GM10266 (cell line): Measurements from ENCODE around the gene CCL26.
"Not testable (repeated sequence)": the region's sequence is repeated elsewhere in the genome, so short reads cannot be mapped to it uniquely, and the experiment has no call there.

ENCODE experiments used
- DNase-seq: peaks from one replicate; pipeline ENCODE4 v3.0.0; 2012; ENCODE audit errors: extremely low spot score
- CTCF ChIP-seq: IDR thresholded peaks from 2 replicates; pipeline ENCODE4 v1.5.1; 2012; ENCODE audit warnings: mild to moderate bottlenecking, low read depth; ENCODE audit not compliant: control insufficient read depth, insufficient read depth; ENCODE audit errors: missing control alignments

The CCL26 gene

GRCh38 chr7:75793676-75794075, 21.7 kb upstream of the CCL26 start:
- no peak for TF ChIP-seq CTCF
- no peak for DNase-seq

DNA sequence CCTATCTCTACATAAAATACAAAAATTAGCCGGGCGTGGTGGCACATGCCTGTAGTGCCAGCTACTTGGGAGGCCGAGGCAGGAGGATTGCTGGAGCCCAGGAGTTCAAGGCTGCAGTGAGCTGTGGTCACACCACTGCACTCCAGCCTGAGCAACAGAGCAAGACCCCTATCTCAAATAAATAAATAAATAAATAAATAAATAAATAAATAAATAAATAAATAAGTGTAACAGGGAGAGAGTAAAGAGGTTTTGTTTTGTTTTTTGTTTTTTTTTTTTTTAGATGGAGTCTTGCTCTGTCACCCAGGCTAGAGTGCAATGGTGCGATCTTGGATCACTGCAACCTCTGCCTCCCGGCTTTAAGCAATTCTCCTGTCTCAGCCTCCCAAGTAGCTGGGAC, 20.6 kb upstream of the CCL26 start:
- DNase-seq: not testable (repeated sequence)

- no peak for TF ChIP-seq CTCF
Observed at GRCh38 chr7:75789361-75789924, 17.4 kb upstream of the CCL26 start.

GRCh38 chr7:75788154-75788847, 16.3 kb upstream of the CCL26 start:
- DNase-seq: not testable (repeated sequence)

More at GRCh38 chr7:75789361-75789924, 17.4 kb upstream of the CCL26 start:
- no peak for DNase-seq

DNA sequence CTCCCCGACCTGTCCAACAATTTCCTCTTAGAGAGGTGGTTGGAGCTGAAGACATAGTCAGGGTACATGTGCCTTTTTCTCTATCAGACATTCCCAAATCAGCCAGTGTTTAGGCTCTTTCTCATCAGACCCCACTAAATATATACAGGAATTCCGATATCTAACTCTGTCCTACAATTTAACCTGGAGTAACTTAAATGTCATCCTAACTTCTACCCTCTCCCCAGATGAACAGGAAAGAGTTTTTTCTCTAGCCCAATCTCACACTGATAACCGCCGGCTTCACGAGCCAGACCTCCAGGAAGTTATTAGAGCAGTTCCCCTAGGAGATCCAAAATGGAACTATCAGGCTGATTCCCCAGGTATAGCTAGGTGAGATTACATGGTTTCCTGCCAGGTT, 11.0 kb upstream of the CCL26 start:
- not testable (repeated sequence) for DNase-seq

DNA sequence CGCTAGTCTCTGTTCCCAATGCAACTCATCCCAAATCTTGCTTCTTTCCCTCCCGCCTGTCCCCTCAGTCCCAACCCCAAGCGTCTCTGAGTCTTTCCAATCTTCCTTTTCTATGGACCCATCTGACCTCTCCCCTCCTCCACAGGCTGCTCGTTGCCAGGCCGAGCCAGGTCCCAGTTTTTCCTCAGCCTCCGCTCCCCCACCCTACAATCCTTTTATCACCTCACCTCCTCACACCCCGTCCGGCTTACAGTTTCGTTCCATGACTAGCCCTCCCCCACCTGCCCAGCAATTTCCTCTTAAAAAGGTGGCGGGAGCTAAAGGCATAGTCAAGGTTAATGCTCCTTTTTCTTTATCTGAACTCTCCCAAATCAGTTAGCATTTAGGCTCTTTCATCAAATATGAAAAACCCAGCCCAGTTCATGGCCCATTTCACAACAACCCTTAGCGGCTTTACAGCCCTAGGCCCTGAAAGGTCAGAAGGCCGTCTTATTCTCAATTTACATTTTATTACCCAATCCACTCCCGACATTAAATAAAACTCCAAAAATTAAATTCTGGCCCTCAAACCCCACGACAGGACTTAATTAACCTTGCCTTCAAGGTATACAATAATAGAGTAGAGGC, 8.7 kb upstream of the CCL26 start:
- not testable (repeated sequence) for DNase-seq

DNA sequence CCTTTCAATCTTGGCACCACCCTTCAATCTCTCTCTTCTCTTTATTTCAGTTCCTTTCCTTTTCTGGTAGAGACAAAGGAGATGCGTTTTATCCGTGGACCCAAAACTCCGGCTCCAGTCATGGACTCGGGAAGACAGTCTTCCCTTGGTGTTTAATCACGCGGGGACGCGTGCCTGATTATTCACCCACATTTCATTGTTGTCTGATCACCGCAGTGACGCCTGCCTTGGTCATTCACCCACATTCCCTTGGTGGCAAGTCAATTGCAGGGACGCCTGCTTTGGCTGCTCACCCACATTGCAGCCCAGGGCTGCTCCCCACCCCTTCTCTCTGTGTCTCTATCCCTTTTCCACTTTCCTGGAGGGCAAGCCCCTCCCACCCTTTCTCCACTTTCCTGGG, 7.5 kb upstream of the CCL26 start:
- not testable (repeated sequence) for DNase-seq

- not testable (repeated sequence) for DNase-seq
Observed at GRCh38 chr7:75779035-75779434, 7.0 kb upstream of the CCL26 start.

DNA sequence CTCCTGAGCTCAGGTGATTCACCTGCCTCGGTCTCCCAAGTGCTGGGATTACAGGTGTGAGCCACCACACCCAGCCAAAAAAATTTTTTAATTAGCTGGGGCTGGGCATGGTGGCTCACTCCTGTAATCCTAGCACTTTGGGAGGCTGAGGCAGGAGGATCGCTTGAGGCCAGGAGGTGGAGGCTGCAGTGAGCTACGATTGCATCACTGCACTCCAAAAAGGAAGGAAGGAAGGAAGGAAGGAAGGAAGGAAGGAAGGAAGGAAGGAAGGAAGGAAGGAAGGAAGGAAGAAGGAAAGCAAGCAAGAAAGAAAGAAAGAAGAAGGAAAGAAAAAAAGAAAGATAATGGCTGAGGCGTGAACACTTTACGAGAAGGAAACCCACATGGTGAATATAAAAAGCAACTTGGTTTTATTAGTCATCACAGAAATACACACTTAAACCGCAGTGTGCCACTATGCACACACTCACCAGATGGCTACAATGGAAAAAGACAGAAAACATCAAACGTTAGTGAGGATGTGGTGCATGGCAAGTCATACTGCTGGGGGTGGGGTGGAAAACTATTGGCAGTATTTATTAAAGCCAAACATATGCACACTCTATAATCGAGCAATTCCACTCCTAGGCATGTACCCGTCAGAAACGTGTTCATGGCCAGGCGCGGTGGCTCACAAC, 4.4 kb upstream of the CCL26 start:
- DNase-seq: peak; percentile 17
- TF ChIP-seq CTCF: no peak

GRCh38 chr7:75773958-75774357, 1.9 kb upstream of the CCL26 start:
- DNase-seq: not testable (repeated sequence)

- no peak for DNase-seq
Observed at GRCh38 chr7:75771224-75771623, 787 bp downstream of the CCL26 start.

More at GRCh38 chr7:75771224-75771623, 787 bp downstream of the CCL26 start:
- no peak for TF ChIP-seq CTCF
